Measurements from ENCODE around the gene ZNF829. TPM values are rescaled to one million over a fixed set of nuclear protein-coding genes. Genes with fewer than 3 reads are reported as not detected.

Gene ZNF829
- total RNA-seq, 1 donor from 2014 or later, result 3.2 TPM

DNA sequence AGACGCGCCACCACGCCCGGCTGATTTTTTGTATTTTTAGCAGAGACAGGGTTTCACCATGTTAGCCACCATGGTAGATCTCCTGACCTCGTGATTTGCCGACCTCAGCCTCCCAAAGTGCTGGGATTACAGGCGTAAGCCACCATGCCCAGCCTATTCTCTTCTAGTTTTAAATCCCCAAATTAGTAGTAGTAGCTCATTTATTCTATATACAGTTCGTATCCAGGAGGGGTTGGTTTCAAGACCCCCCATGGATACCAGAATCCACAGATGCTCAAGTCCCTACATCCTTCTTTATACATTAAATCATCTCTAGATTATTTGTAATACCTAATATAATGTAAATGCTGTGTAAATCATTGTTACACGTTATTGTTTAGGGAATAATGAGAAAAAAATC lies 2.0 kb upstream of the ZNF829 start:
- TF ChIP-seq, protein P1, sequence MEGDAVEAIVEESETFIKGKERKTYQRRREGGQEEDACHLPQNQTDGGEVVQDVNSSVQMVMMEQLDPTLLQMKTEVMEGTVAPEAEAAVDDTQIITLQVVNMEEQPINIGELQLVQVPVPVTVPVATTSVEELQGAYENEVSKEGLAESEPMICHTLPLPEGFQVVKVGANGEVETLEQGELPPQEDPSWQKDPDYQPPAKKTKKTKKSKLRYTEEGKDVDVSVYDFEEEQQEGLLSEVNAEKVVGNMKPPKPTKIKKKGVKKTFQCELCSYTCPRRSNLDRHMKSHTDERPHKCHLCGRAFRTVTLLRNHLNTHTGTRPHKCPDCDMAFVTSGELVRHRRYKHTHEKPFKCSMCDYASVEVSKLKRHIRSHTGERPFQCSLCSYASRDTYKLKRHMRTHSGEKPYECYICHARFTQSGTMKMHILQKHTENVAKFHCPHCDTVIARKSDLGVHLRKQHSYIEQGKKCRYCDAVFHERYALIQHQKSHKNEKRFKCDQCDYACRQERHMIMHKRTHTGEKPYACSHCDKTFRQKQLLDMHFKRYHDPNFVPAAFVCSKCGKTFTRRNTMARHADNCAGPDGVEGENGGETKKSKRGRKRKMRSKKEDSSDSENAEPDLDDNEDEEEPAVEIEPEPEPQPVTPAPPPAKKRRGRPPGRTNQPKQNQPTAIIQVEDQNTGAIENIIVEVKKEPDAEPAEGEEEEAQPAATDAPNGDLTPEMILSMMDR (conservative IDR thresholded peaks at IDR 0.05; ENCODE audit: low read depth, low read length), result no peak
- no peak overlapping the region for H3K4me3 ChIP-seq (ENCODE audit: low read depth, low read length)
- no peak for DNase-seq (ENCODE audit: low read depth)

DNA sequence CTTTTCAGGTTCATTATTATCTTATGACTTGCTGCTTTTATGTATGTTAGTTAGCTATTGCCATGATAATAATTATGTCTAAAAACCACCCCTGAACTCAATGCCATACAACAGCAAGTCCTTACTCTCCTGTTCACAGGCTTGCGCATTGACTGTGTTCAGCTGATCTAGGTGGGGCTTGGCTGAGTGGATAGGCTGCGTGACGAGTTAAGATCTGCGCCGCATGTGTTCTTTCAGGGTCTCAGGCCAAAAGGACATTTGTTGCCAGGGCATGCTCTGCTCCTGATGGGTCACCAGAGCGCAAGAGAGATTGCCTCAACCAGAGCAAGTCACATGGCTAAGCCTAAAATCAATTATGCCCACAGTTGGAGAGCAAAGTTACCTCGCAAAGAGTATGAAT lies 900 bp upstream of the ZNF829 start:
- H3K4me3 ChIP-seq (ENCODE audit: low read depth, low read length), result peak overlapping the region; percentile 87
- TF ChIP-seq, protein P1 (conservative IDR thresholded peaks at IDR 0.05; ENCODE audit: low read depth, low read length), result no peak
- DNase-seq (ENCODE audit: low read depth), result peak; percentile 10

DNA sequence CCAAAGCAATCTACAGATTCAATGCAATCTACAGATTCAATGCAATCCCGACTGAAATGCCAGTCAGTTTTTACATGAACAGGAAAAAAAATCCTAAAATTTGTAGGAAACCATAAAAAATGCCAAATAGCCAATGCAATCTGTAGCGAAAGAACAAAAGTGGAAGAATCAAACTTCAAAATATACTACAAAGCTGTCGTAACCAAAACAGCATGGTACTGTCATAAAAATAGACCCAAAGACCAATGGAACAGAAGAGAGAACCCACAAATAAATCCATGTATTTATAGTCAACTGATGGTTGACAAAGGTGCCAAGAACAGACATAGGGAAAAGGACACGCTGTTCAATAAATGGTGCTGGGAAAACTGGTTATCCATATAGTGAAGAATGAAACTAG lies 17.7 kb downstream of the ZNF829 start:
- DNase-seq (ENCODE audit: low read depth), result no peak
- H3K4me3 ChIP-seq (ENCODE audit: low read depth, low read length), result no peak overlapping the region
- TF ChIP-seq, protein P1 (conservative IDR thresholded peaks at IDR 0.05; ENCODE audit: low read depth, low read length), result no peak

DNA sequence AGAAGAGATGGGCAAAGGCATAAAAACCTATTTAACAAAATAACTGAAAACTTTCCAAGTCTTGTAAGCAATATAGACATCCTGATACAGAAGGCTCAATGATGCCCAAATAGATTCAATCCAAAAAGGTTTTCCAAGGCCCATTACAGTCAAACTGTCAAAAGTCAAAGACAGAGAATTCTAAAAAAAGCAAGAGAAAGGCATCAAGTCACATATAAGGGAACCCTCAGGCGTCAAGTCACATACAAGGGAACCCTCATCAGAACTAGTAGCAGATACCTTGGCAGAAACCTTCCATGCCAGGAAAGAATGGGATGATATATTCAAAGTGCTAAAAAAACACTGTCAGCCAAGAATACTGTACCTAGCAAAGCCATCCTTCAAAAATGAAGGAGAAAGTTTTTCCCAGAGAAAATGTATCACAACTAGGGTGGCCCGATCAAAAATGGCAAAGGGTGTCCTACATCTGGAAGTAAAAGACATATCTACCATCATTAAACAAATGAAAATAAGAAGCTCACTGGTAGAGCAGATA lies 21.2 kb downstream of the ZNF829 start:
- TF ChIP-seq, protein P1 (conservative IDR thresholded peaks at IDR 0.05; ENCODE audit: low read depth, low read length), result no peak
- no peak overlapping the region for H3K4me3 ChIP-seq (ENCODE audit: low read depth, low read length)
- DNase-seq (ENCODE audit: low read depth), result no peak

DNA sequence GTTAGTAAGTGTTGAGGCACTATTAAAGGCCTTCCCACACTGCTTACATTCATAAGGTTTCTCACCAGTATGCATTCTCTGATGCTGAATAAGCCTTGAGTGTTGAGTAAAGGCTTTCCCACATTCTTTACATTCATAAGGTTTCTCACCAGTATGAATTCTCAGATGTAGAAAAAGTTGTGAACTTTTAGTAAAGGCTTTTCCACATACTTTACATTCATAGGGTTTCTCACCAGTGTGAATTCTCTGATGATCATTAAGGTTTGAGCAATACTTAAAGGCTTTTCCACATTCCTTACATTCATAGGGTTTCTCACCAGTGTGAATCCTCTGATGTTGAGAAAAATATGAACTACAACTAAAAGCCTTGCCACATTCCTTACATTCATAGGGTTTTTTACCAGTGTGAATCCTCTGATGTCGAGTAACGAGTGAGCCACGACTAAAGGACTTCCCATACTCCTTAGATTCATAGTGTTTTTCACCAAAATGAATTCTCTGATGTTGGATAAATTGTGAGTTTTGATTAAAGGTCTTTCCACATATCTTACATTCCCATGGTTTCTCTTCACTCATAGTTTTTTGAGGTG lies 24.2 kb downstream of the ZNF829 start:
- TF ChIP-seq, protein P1 (conservative IDR thresholded peaks at IDR 0.05; ENCODE audit: low read depth, low read length), result no peak
- no peak for DNase-seq (ENCODE audit: low read depth)
- H3K4me3 ChIP-seq (ENCODE audit: low read depth, low read length), result no peak overlapping the region

DNA sequence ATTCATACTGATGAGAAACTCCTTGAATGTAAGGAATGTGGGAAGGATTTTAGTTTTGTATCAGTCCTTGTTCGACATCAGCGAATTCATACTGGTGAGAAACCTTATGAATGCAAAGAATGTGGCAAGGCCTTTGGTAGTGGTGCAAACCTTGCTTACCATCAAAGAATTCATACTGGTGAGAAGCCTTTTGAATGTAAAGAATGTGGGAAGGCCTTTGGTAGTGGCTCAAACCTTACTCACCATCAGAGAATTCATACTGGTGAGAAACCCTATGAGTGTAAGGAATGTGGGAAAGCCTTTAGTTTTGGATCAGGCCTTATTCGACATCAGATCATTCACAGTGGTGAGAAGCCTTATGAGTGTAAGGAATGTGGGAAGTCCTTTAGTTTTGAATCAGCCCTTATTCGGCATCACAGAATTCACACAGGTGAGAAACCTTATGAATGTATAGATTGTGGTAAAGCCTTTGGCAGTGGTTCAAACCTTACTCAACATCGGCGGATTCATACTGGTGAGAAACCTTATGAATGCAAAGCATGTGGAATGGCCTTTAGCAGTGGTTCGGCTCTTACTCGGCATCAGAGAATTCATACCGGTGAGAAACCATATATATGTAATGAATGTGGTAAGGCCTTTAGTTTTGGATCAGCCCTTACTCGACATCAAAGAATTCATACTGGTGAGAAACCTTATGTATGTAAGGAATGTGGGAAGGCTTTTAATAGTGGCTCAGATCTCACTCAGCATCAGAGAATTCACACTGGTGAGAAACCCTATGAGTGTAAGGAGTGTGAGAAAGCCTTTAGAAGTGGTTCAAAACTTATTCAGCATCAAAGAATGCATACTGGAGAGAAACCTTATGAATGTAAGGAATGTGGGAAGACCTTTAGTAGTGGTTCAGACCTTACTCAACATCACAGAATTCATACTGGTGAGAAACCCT lies 38.8 kb downstream of the ZNF829 start:
- H3K4me3 ChIP-seq (ENCODE audit: low read depth, low read length), result no peak overlapping the region
- TF ChIP-seq, protein P1 (conservative IDR thresholded peaks at IDR 0.05; ENCODE audit: low read depth, low read length), result no peak
- no peak for DNase-seq (ENCODE audit: low read depth)

Data from epithelial cell of proximal tubule (primary cell).